Measurements from ENCODE around the gene DNAH17. TPM values are rescaled to one million over a fixed set of nuclear protein-coding genes. Genes with fewer than 3 reads are reported as not detected.

DNAH17 gene
- total RNA-seq, 1 donor from 2014 or later: under 0.01 TPM

GRCh38 chr17:78430892-78431691 lies 146.1 kb downstream of the DNAH17 start:
- Histone ChIP-seq H3K27me3 (ENCODE audit: control insufficient read depth, insufficient read depth, low read length) (no peaks in the 10 kb centered on the region), H3K36me3 (ENCODE audit: control insufficient read depth, insufficient read depth, low read length) (no peaks in the 10 kb centered on the region), H3K4me3 (ENCODE audit: low read depth, low read length) (no peak overlapping the region)
- DNase-seq (ENCODE audit: low read depth) (no peak), FAIRE-seq (no peak)
- TF ChIP-seq CTCF (IDR thresholded peaks at IDR 0.05; ENCODE audit: insufficient read depth, low read length, severe bottlenecking): no peak

GRCh38 chr17:78429618-78429995 lies 147.6 kb downstream of the DNAH17 start:
- Histone ChIP-seq H3K4me3 (ENCODE audit: low read depth, low read length) (no peak overlapping the region), H3K36me3 (ENCODE audit: control insufficient read depth, insufficient read depth, low read length) (peaks cover 8% of the 10 kb centered on the region), H3K27me3 (ENCODE audit: control insufficient read depth, insufficient read depth, low read length) (no peaks in the 10 kb centered on the region)
- no peak for DNase-seq (ENCODE audit: low read depth)
- no peak for FAIRE-seq
- TF ChIP-seq CTCF (IDR thresholded peaks at IDR 0.05; ENCODE audit: insufficient read depth, low read length, severe bottlenecking): no peak

GRCh38 chr17:78428836-78429617 lies 148.2 kb downstream of the DNAH17 start:
- FAIRE-seq: no peak
- Histone ChIP-seq H3K36me3 (ENCODE audit: control insufficient read depth, insufficient read depth, low read length) (peaks cover 9% of the 10 kb centered on the region), H3K27me3 (ENCODE audit: control insufficient read depth, insufficient read depth, low read length) (no peaks in the 10 kb centered on the region), H3K4me3 (ENCODE audit: low read depth, low read length) (no peak overlapping the region)
- no peak for DNase-seq (ENCODE audit: low read depth)
- TF ChIP-seq CTCF (IDR thresholded peaks at IDR 0.05; ENCODE audit: insufficient read depth, low read length, severe bottlenecking): no peak

GRCh38 chr17:78428025-78428575 lies 149.1 kb downstream of the DNAH17 start:
- DNase-seq (ENCODE audit: low read depth): no peak
- Histone ChIP-seq H3K4me3 (ENCODE audit: low read depth, low read length) (no peak overlapping the region), H3K36me3 (ENCODE audit: control insufficient read depth, insufficient read depth, low read length) (peaks cover 13% of the 10 kb centered on the region), H3K27me3 (ENCODE audit: control insufficient read depth, insufficient read depth, low read length) (no peaks in the 10 kb centered on the region)
- no peak for FAIRE-seq
- no peak for TF ChIP-seq CTCF (IDR thresholded peaks at IDR 0.05; ENCODE audit: insufficient read depth, low read length, severe bottlenecking)

- Histone ChIP-seq H3K36me3 (ENCODE audit: control insufficient read depth, insufficient read depth, low read length) (peaks cover 13% of the 10 kb centered on the region), H3K4me3 (ENCODE audit: low read depth, low read length) (no peak overlapping the region), H3K27me3 (ENCODE audit: control insufficient read depth, insufficient read depth, low read length) (no peaks in the 10 kb centered on the region)
- FAIRE-seq (no peak), DNase-seq (ENCODE audit: low read depth) (no peak)
- no peak for TF ChIP-seq CTCF (IDR thresholded peaks at IDR 0.05; ENCODE audit: insufficient read depth, low read length, severe bottlenecking)
These were observed 150.1 kb downstream of the DNAH17 start for GRCh38 chr17:78427140-78427539.

Data from bronchial epithelial cell (primary cell).